ENCODE results near the gene DOCK9.

DNA sequence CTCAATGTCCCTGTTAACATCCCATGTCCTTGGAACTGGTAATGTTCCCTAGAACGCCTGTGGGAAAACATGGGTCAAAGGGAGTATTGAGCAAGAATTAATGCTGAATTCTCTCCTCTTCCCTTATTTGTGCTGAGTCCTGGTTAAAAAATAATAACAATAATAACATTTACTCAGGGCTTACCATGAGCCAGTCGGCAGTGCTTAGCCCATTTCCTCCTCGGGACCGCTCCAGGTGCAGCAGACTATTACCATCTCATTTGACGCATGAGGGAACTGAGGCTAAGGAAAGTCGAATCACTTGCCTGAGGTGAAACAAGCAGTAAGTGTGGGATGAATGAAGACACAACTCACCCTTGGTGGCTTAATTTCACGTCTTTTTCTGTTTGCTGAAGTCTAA lies 191.8 kb downstream of the DOCK9 start:
- TF ChIP-seq, protein P1, sequence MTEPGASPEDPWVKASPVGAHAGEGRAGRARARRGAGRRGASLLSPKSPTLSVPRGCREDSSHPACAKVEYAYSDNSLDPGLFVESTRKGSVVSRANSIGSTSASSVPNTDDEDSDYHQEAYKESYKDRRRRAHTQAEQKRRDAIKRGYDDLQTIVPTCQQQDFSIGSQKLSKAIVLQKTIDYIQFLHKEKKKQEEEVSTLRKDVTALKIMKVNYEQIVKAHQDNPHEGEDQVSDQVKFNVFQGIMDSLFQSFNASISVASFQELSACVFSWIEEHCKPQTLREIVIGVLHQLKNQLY (CRISPR knock-in tag; IDR thresholded peaks at IDR 0.05) = no peak
- TF ChIP-seq, protein P2, sequence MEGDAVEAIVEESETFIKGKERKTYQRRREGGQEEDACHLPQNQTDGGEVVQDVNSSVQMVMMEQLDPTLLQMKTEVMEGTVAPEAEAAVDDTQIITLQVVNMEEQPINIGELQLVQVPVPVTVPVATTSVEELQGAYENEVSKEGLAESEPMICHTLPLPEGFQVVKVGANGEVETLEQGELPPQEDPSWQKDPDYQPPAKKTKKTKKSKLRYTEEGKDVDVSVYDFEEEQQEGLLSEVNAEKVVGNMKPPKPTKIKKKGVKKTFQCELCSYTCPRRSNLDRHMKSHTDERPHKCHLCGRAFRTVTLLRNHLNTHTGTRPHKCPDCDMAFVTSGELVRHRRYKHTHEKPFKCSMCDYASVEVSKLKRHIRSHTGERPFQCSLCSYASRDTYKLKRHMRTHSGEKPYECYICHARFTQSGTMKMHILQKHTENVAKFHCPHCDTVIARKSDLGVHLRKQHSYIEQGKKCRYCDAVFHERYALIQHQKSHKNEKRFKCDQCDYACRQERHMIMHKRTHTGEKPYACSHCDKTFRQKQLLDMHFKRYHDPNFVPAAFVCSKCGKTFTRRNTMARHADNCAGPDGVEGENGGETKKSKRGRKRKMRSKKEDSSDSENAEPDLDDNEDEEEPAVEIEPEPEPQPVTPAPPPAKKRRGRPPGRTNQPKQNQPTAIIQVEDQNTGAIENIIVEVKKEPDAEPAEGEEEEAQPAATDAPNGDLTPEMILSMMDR (IDR thresholded peaks at IDR 0.05) = no peak
- TF ChIP-seq, protein P3, sequence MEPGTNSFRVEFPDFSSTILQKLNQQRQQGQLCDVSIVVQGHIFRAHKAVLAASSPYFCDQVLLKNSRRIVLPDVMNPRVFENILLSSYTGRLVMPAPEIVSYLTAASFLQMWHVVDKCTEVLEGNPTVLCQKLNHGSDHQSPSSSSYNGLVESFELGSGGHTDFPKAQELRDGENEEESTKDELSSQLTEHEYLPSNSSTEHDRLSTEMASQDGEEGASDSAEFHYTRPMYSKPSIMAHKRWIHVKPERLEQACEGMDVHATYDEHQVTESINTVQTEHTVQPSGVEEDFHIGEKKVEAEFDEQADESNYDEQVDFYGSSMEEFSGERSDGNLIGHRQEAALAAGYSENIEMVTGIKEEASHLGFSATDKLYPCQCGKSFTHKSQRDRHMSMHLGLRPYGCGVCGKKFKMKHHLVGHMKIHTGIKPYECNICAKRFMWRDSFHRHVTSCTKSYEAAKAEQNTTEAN (CRISPR knock-in tag; IDR thresholded peaks at IDR 0.05) = no peak
- TF ChIP-seq E2F4 (CRISPR knock-in tag; IDR thresholded peaks at IDR 0.05; ENCODE audit: borderline replicate concordance, low read depth) = no peak
- no peak for TF ChIP-seq ZNF512 (CRISPR knock-in tag; IDR thresholded peaks at IDR 0.05; ENCODE audit: borderline replicate concordance)
- no peak for TF ChIP-seq NR2C2 (CRISPR knock-in tag; IDR thresholded peaks at IDR 0.05)
- no peak for TF ChIP-seq ATF2 (CRISPR knock-in tag; IDR thresholded peaks at IDR 0.05; ENCODE audit: borderline replicate concordance, low read depth)
- TF ChIP-seq JUN (CRISPR knock-in tag; IDR thresholded peaks at IDR 0.05) = no peak
- no peak for TF ChIP-seq ZBTB21 (CRISPR knock-in tag; IDR thresholded peaks at IDR 0.05; ENCODE audit: borderline replicate concordance)
- TF ChIP-seq, protein P4, sequence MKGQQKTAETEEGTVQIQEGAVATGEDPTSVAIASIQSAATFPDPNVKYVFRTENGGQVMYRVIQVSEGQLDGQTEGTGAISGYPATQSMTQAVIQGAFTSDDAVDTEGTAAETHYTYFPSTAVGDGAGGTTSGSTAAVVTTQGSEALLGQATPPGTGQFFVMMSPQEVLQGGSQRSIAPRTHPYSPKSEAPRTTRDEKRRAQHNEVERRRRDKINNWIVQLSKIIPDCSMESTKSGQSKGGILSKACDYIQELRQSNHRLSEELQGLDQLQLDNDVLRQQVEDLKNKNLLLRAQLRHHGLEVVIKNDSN (CRISPR knock-in tag; IDR thresholded peaks at IDR 0.05) = no peak
- TF ChIP-seq TCF7 (CRISPR knock-in tag; IDR thresholded peaks at IDR 0.05; ENCODE audit: low read depth) = no peak
- TF ChIP-seq, protein P5, sequence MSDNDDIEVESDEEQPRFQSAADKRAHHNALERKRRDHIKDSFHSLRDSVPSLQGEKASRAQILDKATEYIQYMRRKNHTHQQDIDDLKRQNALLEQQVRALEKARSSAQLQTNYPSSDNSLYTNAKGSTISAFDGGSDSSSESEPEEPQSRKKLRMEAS (CRISPR knock-in tag; IDR thresholded peaks at IDR 0.05) = no peak

Data from WTC11 (cell line).